ENCODE data around the gene CNKSR2.

The CNKSR2 gene

DNA sequence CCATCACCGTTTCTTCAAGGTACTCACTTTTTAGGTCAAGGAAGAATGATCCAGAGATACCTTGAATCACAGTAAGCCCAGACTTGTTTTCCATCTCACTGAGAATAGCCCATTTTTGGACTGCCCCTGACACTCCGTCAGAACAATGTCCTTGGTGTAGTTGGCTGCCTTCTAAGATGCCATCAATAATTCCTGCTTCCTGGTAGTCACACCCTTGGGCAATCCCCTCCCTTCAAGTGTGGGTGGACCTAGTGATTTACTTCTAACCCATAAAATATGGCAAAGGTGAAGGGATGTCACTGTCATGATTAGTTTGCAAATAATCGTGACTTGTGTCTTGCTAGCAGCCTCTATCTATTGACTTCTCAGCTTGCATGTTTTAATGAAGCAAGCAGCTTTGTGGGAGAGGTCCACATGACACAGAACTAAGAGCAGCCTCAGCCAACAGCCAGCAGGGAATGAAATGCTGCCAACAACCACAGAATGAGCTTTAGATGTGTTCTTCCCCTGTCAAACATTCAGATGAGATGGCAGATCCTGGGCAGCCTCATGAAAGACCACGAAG is 303.9 kb downstream of the CNKSR2 start:
- FAIRE-seq, result no peak

DNA sequence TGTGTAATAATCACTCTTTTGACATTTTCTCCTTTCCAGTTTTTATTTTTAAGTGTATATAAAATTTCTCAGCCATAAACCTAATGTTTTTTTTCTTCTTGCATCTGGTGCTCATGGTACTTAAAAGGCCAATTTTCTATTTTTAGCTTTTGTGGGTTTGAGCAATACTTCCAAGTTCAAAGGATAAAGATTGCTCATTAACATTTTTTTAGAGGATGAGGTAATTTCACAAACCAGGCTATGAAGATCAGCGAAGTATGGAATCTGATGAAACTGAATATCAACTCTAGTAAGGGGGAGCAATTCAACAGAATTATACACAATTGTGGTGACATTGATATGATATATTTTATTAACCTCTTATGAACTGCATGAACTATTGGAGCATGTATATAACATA is 309.7 kb downstream of the CNKSR2 start:
- no peak for FAIRE-seq

DNA sequence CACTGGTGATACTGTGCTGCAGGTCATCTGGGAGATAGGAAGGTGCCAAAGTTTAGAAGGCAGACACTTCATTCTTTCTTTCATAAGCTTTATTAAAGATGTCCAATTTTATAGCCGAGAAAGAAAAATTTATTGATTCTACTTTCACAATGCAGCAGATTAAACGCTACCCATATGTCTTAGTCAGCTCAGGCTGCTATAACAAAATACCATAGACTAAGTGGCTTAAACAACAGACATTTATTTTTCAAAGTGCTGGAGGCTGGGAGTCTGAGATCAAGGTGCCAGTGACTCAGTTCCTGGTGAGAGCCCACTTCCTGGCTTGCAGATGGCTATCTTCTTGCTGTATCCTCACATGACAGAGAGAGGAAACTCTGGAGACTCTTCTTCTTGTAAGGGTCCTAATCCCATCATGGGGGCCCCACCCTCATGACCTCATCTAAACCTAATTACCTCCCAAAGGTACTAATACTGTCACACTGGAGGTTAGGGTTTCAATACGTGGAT is 317.3 kb downstream of the CNKSR2 start:
- no peak for FAIRE-seq

DNA sequence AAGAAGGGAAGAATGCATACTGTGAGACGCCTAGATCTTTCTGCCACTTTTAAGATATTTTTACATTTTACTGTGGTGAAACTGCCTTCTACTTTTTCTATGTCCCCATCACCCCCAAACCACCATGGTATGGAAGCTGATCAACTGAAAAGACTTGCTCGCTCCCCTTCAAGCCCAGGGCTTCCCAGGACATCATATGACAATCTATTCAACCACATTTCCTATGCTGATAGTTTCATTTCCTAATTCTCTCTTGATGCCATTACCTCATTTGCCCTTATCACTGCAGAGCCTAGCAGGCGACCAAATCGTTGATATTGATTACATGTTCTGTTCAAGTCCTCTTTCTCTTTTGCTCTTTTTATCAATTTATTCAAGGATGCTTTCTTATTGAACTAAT is 324.1 kb downstream of the CNKSR2 start:
- no peak for FAIRE-seq

DNA sequence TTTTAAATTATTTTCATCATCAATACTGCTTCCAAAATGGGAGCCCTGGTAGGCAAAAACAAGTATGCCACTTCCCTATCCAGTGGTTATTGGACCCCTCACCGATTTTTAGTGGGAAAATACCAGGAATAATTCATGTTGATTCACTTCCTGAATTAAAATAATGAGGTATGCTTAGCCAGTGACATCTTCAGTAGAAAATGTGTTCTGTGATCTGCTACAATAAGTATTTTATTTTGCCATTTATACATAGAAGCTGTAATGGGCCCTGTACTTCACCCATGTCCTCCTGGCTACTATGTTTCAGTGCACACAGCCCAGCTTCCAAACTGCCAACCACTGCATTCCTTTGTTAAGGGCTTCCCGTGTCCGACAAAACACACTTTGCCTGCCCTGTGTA is 324.9 kb downstream of the CNKSR2 start:
- FAIRE-seq, result no peak

DNA sequence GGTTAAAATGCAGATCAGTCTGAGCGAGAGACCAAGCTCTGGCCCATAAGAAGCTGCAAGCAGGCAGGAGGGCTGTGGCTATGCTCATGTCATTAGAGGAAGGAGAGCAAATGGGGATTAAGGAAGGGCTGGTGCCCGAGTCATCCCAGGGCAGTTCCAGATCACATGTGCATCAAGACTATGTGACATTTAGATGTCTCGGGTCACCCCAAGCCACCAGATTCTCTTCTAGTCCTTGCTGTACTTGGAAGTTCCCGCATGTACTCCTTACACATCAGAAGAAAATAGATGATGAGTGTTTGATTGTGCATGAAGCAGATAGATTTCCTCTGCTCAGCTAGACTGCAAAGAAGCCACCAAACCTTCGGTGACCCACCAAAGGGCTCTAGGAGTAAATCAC is 326.1 kb downstream of the CNKSR2 start:
- no peak for FAIRE-seq

DNA sequence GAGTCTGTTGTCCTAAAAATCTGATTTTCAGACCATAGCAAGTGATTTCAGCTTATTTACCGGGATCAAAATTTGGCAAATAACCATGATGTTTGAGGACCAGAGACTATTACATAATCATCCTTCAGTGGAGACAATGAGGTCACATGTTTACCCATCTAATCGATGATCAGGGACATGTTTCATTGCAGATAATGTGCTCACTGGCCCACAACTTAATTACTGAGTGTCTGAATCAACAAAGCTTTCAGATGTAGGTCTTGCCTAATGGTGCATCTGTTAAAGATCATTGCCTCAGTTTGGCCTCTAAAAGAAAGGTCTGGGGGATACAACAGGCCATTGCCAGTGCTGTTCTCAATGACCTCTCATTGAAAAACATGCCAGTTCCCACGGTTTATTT is 326.7 kb downstream of the CNKSR2 start:
- FAIRE-seq, result no peak

DNA sequence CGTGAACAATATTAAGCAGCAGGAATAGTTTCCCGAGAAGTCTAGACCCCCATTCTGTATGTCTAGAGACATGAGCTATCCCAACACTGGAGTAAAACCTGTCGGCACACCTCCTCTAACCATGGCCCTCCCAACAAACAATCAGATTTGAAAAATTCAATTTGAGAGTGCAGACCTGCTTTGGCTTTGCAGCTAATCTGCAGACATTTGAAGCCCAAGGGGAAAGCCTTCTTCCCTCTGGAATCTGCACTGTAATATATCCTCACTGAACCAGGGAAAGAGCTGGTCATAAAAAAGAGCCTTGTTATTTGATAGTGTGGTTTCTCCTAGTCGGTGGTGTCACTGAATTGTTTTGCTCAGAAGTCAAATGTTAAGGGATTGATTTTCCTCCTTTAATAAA is 328.5 kb downstream of the CNKSR2 start:
- no peak for FAIRE-seq

Measured in A204.1 (cell line).